K562 (cell line): ENCODE results near the gene YBEY.

Source experiments
- SIRT6 ChIP-seq: IDR thresholded peaks from one replicate; pipeline ENCODE4 v1.6.1; 2012; ENCODE audit warnings: low read depth, mild to moderate bottlenecking, control low read depth, inconsistent platforms, low read length, moderate library complexity
- TBL1XR1 ChIP-seq, 2 experiments: IDR thresholded peaks; 2 replicates each; pipeline ENCODE4 v1.6.1; 2012; ENCODE audit warnings: improper control_type of control experiment in 2 of 2, low read length in 2 of 2, mild to moderate bottlenecking in 1 of 2
- YY1 ChIP-seq, 3 experiments: IDR thresholded peaks; 2 replicates each; pipeline ENCODE4 v1.6.1; 2011; ENCODE audit warnings: low read length in 2 of 3, mild to moderate bottlenecking in 2 of 3, moderate library complexity in 2 of 3, borderline replicate concordance in 1 of 3, control low read depth in 1 of 3, low read depth in 1 of 3; ENCODE audit not compliant: insufficient read depth in 3 of 3, insufficient replicate concordance in 2 of 3, control insufficient read depth in 1 of 3, insufficient read length in 1 of 3; ENCODE audit errors: extremely low read depth in 1 of 3
- TF ChIP-seq, protein P1 (sequence below): fragments of 250-450 bp; sonication (Bioruptor Pico); IDR thresholded peaks from 2 replicates; pipeline ENCODE4 v1.4.0; 2020; ENCODE audit warnings: mild to moderate bottlenecking, moderate library complexity, borderline replicate concordance

DNA sequence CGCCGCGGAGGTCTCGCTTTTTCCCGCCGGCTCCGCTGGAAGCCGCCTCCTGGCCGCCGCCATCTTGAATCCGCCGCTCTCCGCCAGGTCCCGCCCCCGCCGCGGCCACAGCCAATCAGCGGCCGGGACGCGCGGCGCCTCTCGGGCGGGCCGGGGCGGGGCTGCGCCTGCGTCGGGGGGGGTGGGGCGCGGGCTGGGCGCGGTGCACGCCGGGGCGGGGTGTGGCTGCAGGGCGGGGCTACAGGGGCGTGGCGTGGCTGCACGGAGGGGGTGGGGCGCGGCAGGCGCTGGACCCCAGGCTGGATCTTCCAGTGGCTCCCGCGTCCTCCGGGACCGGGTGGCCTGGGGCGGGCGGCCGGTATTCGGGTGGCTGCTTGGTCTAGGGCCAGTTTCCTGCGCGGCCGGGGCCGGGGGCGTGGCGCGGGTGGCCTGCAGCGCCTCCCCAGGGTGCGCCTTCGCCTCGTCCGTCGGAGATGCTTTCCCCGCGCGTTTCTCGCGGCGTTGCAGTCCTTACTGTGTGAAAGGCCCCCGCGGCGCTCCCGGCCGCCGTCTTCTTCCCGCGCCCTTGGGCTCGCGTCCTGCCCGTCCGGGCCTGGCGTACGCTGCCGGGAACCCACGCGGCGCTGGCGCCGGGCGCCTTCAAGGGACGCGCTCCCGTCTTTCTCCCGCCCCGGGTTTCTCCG lies 38.4 kb downstream of the YBEY start:
- TF ChIP-seq SIRT6 (no peak), TBL1XR1 (IDR thresholded peaks at IDR 0.05; ENCODE audit: low read length in 2 of 2) (no peak), YY1 (IDR thresholded peaks at IDR 0.05; ENCODE audit: borderline replicate concordance in 1 of 3, control insufficient read depth in 1 of 3, extremely low read depth in 1 of 3, insufficient read depth in 3 of 3, insufficient read length in 1 of 3, insufficient replicate concordance in 2 of 3, low read depth in 1 of 3, low read length in 2 of 3) (peak; percentile 91 to 98 (median 98))
- TF ChIP-seq, protein P1, sequence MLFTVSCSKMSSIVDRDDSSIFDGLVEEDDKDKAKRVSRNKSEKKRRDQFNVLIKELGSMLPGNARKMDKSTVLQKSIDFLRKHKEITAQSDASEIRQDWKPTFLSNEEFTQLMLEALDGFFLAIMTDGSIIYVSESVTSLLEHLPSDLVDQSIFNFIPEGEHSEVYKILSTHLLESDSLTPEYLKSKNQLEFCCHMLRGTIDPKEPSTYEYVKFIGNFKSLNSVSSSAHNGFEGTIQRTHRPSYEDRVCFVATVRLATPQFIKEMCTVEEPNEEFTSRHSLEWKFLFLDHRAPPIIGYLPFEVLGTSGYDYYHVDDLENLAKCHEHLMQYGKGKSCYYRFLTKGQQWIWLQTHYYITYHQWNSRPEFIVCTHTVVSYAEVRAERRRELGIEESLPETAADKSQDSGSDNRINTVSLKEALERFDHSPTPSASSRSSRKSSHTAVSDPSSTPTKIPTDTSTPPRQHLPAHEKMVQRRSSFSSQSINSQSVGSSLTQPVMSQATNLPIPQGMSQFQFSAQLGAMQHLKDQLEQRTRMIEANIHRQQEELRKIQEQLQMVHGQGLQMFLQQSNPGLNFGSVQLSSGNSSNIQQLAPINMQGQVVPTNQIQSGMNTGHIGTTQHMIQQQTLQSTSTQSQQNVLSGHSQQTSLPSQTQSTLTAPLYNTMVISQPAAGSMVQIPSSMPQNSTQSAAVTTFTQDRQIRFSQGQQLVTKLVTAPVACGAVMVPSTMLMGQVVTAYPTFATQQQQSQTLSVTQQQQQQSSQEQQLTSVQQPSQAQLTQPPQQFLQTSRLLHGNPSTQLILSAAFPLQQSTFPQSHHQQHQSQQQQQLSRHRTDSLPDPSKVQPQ: no peak
